A673 (cell line): ENCODE measurements around the gene FCHSD2.

Experiments used
- CTCF ChIP-seq: fragments of 300-800, 200-600 bp; sonication (generic); conservative IDR thresholded peaks from 2 replicates; pipeline ENCODE4 v1.5.1; 2017; ENCODE audit warnings: low read depth, mild to moderate bottlenecking, antibody characterized with exemption, low read length, moderate library complexity, mixed read lengths
- EZH2 ChIP-seq: fragments of 200-600 bp; sonication (generic); IDR thresholded peaks from 2 replicates; pipeline ENCODE4 v1.6.1; 2017; ENCODE audit warnings: borderline replicate concordance, low read depth, mild to moderate bottlenecking, mixed read lengths, antibody characterized with exemption, low read length; ENCODE audit not compliant: poor library complexity, severe bottlenecking

- TF ChIP-seq EZH2 (no peak), CTCF (no peak)
Observed at GRCh38 chr11:73152861-73153483, 10.9 kb upstream of the FCHSD2 start.
